Suprapubic skin (tissue), 4 donors: ENCODE data around the gene PPP1R18.

Source experiments
- EP300 ChIP-seq: sonication (generic); formaldehyde crosslinking; IDR thresholded peaks from one replicate; pipeline ENCODE4 v1.6.1; 2017; ENCODE audit warnings: antibody characterized with exemption
- POLR2A ChIP-seq, 2 donors: fragments of 450-650 bp; IDR thresholded peaks; one replicate each; pipeline ENCODE4 v1.6.1; 2017; ENCODE audit warnings: antibody characterized with exemption in 2 of 2, mild to moderate bottlenecking in 2 of 2, moderate library complexity in 2 of 2
- POLR2AphosphoS5 ChIP-seq, 3 donors: sonication (generic); formaldehyde crosslinking; IDR thresholded peaks; one replicate each; pipeline ENCODE4 v1.6.1; 2017; ENCODE audit warnings: antibody characterized with exemption in 3 of 3
- TF ChIP-seq, protein P1 (sequence below), 2 donors: fragments of 200-600 bp in 1 of 2; fragments of 450-650 bp in 1 of 2; sonication (generic) in 1 of 2; IDR thresholded peaks; one replicate each; pipeline ENCODE4 v1.5.1; 2016 to 2019; ENCODE audit warnings: antibody characterized with exemption in 2 of 2, mild to moderate bottlenecking in 1 of 2, moderate library complexity in 1 of 2

DNA sequence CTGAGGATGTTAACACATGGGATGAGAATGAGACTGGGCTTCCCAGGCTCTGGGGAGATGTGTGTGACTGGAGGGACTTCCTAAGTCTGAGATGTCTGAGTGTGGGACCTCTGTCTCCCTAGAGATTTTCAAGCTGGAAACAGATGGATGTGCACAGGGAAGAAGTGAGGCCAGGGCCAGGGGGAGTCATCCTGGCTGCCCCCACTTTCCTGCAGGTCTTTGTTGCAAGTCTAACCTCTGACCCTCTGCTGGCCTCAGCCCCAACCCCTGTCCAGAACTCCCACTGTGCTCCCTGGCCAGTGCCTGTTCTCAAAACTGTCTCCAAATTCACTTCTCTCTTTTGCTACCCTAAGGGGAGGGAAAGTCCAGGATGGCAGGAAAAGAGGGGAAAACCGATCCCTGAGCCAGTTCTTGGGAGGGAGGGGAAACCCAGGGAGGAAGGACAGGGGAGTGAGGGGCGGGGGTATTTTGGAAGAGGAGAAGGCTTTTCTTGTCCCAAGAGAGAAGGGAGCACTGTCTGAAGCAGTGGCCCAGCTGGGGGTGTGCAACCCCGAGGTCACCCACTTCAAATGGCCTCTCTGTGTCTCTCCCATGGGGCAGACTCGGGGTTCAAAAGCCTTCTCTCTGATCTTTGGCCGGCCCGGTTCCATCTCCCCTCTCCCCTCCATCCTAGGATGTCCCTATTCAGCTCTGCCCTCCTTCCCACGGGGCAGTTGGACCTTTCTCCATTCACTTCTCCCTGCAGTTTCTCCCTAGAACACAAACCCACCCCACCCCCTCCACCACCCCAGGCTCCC lies 3.1 kb downstream of the PPP1R18 start:
- no peak for TF ChIP-seq POLR2A (IDR thresholded peaks at IDR 0.05)
- TF ChIP-seq, protein P1, sequence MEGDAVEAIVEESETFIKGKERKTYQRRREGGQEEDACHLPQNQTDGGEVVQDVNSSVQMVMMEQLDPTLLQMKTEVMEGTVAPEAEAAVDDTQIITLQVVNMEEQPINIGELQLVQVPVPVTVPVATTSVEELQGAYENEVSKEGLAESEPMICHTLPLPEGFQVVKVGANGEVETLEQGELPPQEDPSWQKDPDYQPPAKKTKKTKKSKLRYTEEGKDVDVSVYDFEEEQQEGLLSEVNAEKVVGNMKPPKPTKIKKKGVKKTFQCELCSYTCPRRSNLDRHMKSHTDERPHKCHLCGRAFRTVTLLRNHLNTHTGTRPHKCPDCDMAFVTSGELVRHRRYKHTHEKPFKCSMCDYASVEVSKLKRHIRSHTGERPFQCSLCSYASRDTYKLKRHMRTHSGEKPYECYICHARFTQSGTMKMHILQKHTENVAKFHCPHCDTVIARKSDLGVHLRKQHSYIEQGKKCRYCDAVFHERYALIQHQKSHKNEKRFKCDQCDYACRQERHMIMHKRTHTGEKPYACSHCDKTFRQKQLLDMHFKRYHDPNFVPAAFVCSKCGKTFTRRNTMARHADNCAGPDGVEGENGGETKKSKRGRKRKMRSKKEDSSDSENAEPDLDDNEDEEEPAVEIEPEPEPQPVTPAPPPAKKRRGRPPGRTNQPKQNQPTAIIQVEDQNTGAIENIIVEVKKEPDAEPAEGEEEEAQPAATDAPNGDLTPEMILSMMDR (IDR thresholded peaks at IDR 0.05), result no peak
- no peak for TF ChIP-seq POLR2AphosphoS5 (IDR thresholded peaks at IDR 0.05)
- no peak for TF ChIP-seq EP300
